Hindlimb muscle (tissue), 1 donor: ENCODE results near the gene IQSEC3. TPM values are rescaled to one million over a fixed set of nuclear protein-coding genes. Genes with fewer than 3 reads are reported as not detected.
"Not testable (repeated sequence)": the region's sequence is repeated elsewhere in the genome, so short reads cannot be mapped to it uniquely, and the experiment has no call there.

Source experiments
- DNase-seq: peaks from one replicate; pipeline ENCODE4 v3.0.0-alpha.2; 2013
- polyA plus RNA-seq: library from polyadenylated mRNA; unstranded; fragments of 120-200 nt; gene quantifications from one replicate; pipeline ENCODE4 v1.2.1, GENCODE V29; 2013; ENCODE audit not compliant: insufficient read length

IQSEC3 gene
- polyA plus RNA-seq, 1 donor = 2.9 TPM

- no peak for DNase-seq
Observed at GRCh38 chr12:203074-203461, 136.5 kb downstream of the IQSEC3 start.

- peak; percentile 21 for DNase-seq
Observed at GRCh38 chr12:203462-204260, 137.1 kb downstream of the IQSEC3 start.

- DNase-seq = no peak
Observed at GRCh38 chr12:204261-204678, 137.7 kb downstream of the IQSEC3 start.

GRCh38 chr12:205026-205425 is 138.5 kb downstream of the IQSEC3 start:
- DNase-seq = no peak

- DNase-seq = no peak
Observed at GRCh38 chr12:206746-207440, 140.3 kb downstream of the IQSEC3 start.

GRCh38 chr12:207804-208203 is 141.2 kb downstream of the IQSEC3 start:
- no peak for DNase-seq

- DNase-seq = no peak
Observed at GRCh38 chr12:208813-209212, 142.2 kb downstream of the IQSEC3 start.

- DNase-seq = no peak
Observed at GRCh38 chr12:209246-209645, 142.7 kb downstream of the IQSEC3 start.

GRCh38 chr12:209851-210250 is 143.3 kb downstream of the IQSEC3 start:
- DNase-seq = no peak

GRCh38 chr12:210277-211141 is 143.9 kb downstream of the IQSEC3 start:
- no peak for DNase-seq

GRCh38 chr12:211142-211465 is 144.5 kb downstream of the IQSEC3 start:
- no peak for DNase-seq

GRCh38 chr12:211639-212414 is 145.3 kb downstream of the IQSEC3 start:
- no peak for DNase-seq

GRCh38 chr12:212415-212714 is 145.8 kb downstream of the IQSEC3 start:
- no peak for DNase-seq

GRCh38 chr12:212715-213526 is 146.4 kb downstream of the IQSEC3 start:
- no peak for DNase-seq

GRCh38 chr12:213527-213932 is 147.0 kb downstream of the IQSEC3 start:
- no peak for DNase-seq

- no peak for DNase-seq
Observed at GRCh38 chr12:214003-214741, 147.6 kb downstream of the IQSEC3 start, which contains the start of gene SLC6A12. Gene SLC6A12 (minus strand): TSS chr12:214157. CDS start chr12:209986, 4,171 bp downstream.

GRCh38 chr12:215116-215515 is 148.5 kb downstream of the IQSEC3 start:
- no peak for DNase-seq

GRCh38 chr12:217029-217428 is 150.5 kb downstream of the IQSEC3 start:
- not testable (repeated sequence) for DNase-seq

- DNase-seq = no peak
Observed at GRCh38 chr12:218221-218620, 151.7 kb downstream of the IQSEC3 start.

GRCh38 chr12:218728-219590 is 152.4 kb downstream of the IQSEC3 start:
- DNase-seq = no peak
